ENCODE data around the gene PARK7. TPM values are rescaled to one million over a fixed set of nuclear protein-coding genes. Genes with fewer than 3 reads are reported as not detected.

PARK7 gene
- polyA plus RNA-seq, 6 donors from 2014 or later: 247 to 350 (median 302) TPM

DNA sequence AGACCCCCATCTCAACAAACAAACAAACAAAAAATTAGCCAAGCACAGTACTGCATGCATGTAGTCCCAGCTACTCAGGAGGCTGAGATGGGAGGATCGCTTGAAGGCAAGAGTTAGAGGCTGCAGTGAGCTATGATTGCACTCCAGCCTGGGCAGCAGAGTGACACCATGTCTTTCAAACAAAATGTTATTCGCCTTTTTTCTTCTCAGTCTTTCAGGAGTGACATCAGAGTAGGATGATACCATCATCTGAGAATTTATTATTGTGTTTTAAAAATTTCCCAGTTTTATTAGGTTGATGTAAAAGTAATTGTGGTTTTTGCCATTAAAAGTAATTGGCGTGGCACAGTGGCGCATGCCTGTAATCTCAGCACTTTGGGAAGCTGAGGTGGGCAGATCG, 10.8 kb downstream of the PARK7 start:
- Mint-ChIP-seq H3K36me3 (peaks cover 0 to 17% of the 10 kb centered on the region in 2 donors), H3K27me3 (no peaks in the 10 kb centered on the region), H3K4me3 (no peak overlapping the region), H3K4me1 (peaks cover under 1 to 4% (median 3%) of the 10 kb centered on the region in 3 donors), H3K9me3 (no peaks in the 10 kb centered on the region), H3K27ac (peak overlapping the region in 1 of 6 donors; percentile 14)
- no peak for DNase-seq
- no peak for ATAC-seq (ENCODE audit: low read depth in 2 of 2)

DNA sequence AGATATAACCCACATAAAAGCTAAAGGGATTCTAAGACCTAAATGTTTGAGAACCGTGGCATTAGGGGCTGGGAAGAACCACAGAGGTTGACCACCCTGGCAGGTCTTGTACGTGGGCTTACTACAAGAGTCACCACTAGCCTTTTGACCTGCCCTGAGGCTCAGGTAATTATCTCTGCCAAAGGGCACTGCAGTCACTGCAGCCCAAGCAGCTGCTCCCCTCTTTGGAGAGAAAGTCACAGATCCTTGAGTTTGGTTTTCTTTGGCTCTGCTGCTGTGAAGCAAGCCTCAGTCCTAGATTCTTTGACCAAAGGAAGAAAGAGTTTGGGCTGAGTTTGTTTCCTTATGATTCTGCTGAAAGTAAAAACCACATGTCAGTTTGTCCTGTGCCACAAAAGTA, 11.6 kb downstream of the PARK7 start:
- Mint-ChIP-seq H3K27me3 (no peaks in the 10 kb centered on the region), H3K4me3 (no peak overlapping the region), H3K9me3 (no peaks in the 10 kb centered on the region), H3K27ac (no peak overlapping the region), H3K4me1 (peaks cover 0 to 4% (median 0%) of the 10 kb centered on the region in 3 donors), H3K36me3 (peaks cover 0 to 19% of the 10 kb centered on the region in 2 donors)
- ATAC-seq (ENCODE audit: low read depth in 2 of 2) (no peak), DNase-seq (no peak)

DNA sequence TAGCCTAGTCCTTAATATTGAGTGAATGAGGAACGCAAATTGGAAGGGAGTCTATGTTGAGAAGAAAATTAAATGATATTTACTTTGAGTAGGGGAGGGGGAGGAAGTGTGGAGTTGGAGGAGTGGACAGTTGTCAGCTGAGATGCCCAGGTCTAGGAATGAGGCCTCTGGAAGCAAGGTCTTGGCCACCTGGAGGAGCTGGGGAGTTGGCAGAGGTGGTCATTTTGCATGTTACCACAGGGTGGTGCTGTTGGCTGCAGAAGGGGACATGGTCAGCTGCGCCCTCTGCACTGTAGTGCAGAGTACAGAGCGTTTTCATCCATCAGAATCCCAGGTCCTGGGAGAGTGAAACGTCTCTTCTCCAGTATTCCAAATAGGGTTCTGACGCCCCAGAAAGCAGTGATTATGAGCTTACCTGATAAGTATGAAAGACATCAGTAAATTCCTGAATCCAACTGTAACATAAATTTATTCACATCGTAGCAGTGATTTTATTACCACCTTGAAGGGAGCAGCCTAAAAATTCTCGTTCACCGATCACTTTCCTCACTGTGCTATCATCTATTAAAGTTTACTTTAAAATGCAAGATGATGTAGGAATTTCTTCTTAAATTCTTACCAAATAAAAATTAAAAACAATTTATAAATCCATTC, 13.8 kb downstream of the PARK7 start:
- Mint-ChIP-seq H3K27me3 (no peaks in the 10 kb centered on the region), H3K27ac (no peak overlapping the region), H3K36me3 (peaks cover 0 to 10% of the 10 kb centered on the region in 2 donors), H3K4me1 (peaks cover 0 to 5% (median 4%) of the 10 kb centered on the region in 3 donors), H3K4me3 (no peak overlapping the region), H3K9me3 (no peaks in the 10 kb centered on the region)
- DNase-seq: no peak
- peak; percentile 44 to 46 for ATAC-seq (ENCODE audit: low read depth in 2 of 2)

DNA sequence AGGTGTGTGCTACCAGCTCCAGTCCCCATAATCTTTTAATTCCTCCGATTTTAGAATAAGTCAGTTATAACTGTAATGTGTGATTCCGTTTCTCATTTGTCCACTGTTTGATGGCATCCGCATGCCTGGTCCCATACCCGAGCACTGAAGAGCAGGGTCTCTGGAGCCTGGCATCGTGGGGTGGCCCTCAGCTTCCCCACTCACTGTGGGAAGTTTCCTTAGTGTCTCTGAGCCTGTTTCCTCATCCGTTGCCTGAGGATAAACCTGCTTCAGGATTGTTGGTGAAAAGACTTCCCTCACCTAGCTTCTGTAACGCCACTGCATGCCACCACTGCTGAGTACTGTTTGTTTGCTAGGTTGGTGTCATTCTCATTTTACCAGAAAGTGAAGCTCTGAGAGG, 19.5 kb downstream of the PARK7 start:
- Mint-ChIP-seq H3K9me3 (no peaks in the 10 kb centered on the region), H3K4me3 (no peak overlapping the region), H3K27me3 (no peaks in the 10 kb centered on the region), H3K27ac (peak overlapping the region in 4 of 6 donors; percentile 8 to 49 (median 40)), H3K4me1 (peaks cover 5 to 13% (median 10%) of the 10 kb centered on the region in 3 donors), H3K36me3 (peaks cover 6 to 7% of the 10 kb centered on the region in 2 donors)
- ATAC-seq (ENCODE audit: low read depth in 2 of 2): no peak
- no peak for DNase-seq

DNA sequence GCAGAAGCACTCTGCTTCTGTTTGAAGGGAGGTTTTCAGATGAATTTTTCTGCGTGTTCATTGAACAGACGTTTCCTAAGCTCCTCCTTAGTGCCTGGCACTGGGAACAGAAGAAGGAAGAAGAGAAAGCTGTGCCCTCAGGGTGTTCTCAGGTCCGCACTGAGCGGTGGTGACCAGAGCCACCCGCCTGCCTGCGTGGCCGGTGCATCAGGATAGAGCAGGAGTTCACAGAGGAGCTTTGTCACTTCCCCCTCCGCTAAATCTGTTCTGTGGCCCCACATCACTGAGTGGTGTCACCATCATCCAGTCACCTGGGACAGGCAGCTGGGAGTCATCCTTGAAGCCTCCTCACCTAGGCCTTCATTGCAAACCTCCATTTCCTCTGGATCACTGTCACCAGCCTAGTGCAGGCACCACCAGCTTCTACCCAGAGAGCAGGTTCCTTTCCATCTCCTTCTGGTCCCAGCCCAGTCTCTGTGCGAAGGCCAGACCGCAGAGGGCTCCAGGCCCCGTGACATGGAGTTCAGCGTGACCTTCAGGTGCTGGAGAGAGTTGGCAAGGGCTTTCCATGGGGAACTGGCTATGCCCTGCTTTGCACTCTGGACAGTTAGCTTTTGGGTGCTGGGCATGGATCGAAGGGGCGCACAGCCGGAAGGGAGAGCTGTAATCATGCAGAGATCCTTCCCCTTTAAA, 21.7 kb downstream of the PARK7 start:
- peak overlapping the region in 2 of 6 donors; percentile 16 to 69 for H3K27ac Mint-ChIP-seq
- no peaks in the 10 kb centered on the region for H3K27me3 Mint-ChIP-seq
- peaks cover 0 to 16% of the 10 kb centered on the region in 2 donors for H3K36me3 Mint-ChIP-seq
- no peaks in the 10 kb centered on the region for H3K9me3 Mint-ChIP-seq
- H3K4me1 Mint-ChIP-seq: peaks cover 5 to 13% (median 10%) of the 10 kb centered on the region in 3 donors
- no peak for DNase-seq
- H3K4me3 Mint-ChIP-seq: no peak overlapping the region
- ATAC-seq (ENCODE audit: low read depth in 2 of 2): no peak

DNA sequence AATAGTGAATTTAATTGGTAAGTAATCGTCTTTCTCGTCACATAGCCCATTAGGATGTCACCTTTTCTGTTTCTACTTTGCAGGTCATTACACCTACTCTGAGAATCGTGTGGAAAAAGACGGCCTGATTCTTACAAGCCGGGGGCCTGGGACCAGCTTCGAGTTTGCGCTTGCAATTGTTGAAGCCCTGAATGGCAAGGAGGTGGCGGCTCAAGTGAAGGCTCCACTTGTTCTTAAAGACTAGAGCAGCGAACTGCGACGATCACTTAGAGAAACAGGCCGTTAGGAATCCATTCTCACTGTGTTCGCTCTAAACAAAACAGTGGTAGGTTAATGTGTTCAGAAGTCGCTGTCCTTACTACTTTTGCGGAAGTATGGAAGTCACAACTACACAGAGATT, 23.3 kb downstream of the PARK7 start:
- no peak overlapping the region for H3K4me3 Mint-ChIP-seq
- H3K27ac Mint-ChIP-seq: no peak overlapping the region
- ATAC-seq (ENCODE audit: low read depth in 2 of 2) (no peak), DNase-seq (no peak)
- peaks cover 0 to 18% of the 10 kb centered on the region in 2 donors for H3K36me3 Mint-ChIP-seq
- no peaks in the 10 kb centered on the region for H3K27me3 Mint-ChIP-seq
- H3K9me3 Mint-ChIP-seq: peaks cover 0 to under 1% (median 0%) of the 10 kb centered on the region in 7 donors
- peaks cover 0 to 13% (median 10%) of the 10 kb centered on the region in 3 donors for H3K4me1 Mint-ChIP-seq

DNA sequence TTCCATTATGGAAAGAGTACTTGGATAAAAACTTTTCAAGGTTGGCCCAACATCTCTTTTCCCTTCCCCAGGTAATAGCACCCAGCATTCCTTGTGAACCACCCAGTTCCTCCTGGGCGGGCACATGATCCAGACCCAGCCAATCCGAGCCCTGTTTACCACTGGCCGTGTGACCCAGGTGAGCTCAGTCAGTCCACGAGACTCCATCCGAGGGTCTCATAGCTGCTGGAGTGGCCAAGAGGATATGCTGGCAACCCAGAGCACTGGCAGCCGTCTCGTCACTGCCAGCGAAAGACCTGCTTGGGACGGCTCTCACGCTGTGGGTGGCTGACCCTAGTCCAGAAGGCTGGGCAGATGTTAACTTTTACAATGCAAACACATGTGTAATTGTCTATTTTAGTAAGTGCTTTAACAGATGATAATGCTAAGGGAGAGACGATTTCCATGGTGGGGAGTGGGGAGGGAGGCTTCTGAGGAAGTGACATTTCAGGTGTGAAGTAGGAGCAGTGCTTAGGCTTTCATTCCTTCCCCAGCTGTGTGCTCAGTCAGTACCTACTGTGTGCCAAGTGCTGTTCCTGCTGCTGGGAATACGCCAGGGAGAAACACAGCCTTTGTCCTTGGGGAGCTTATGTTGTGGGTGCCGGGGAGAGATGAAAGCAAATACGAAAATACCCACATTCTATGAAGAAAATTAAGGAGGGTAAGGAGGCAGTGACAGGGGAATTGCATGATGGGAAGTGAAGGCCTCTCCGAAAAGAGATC, 24.5 kb downstream of the PARK7 start:
- no peak for ATAC-seq (ENCODE audit: low read depth in 2 of 2)

DNA sequence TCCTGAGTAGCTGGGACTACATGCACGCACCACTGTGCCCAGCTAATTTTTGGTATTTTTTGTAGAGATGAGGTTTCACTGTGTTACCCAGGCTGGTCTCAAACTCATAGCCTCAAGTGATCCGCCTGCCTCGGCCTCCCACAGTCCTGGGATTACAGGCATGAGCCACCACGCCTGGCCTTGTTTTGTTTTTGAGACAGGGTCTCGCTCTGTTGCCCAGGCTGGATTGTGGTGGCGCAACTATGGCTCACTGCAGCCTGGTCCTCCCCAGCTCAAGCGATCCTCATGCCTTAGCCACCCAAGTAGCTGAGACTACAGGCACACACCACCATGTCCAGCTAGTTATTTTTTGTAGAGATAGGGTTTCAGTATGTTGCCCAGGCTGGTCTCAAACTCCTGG, 26.0 kb downstream of the PARK7 start:
- Mint-ChIP-seq H3K4me1 (peaks cover 0 to 14% (median 12%) of the 10 kb centered on the region in 3 donors), H3K9me3 (peaks cover 0 to 5% (median 0%) of the 10 kb centered on the region in 7 donors), H3K36me3 (peaks cover 7 to 28% of the 10 kb centered on the region in 2 donors), H3K27ac (no peak overlapping the region), H3K4me3 (peak overlapping the region in 1 of 8 donors; percentile 63), H3K27me3 (no peaks in the 10 kb centered on the region)
- DNase-seq (no peak), ATAC-seq (ENCODE audit: low read depth in 2 of 2) (no peak)

More for the DNA sequence above, 24.5 kb downstream of the PARK7 start:
- H3K27me3 Mint-ChIP-seq: no peaks in the 10 kb centered on the region
- no peak overlapping the region for H3K4me3 Mint-ChIP-seq
- H3K9me3 Mint-ChIP-seq: peaks cover 0 to 5% (median 0%) of the 10 kb centered on the region in 7 donors
- H3K27ac Mint-ChIP-seq: peak overlapping the region in 3 of 6 donors; percentile 24 to 75 (median 42)
- H3K4me1 Mint-ChIP-seq: peaks cover 0 to 19% (median 16%) of the 10 kb centered on the region in 3 donors
- no peak for DNase-seq
- H3K36me3 Mint-ChIP-seq: peaks cover 7 to 28% of the 10 kb centered on the region in 2 donors

DNA sequence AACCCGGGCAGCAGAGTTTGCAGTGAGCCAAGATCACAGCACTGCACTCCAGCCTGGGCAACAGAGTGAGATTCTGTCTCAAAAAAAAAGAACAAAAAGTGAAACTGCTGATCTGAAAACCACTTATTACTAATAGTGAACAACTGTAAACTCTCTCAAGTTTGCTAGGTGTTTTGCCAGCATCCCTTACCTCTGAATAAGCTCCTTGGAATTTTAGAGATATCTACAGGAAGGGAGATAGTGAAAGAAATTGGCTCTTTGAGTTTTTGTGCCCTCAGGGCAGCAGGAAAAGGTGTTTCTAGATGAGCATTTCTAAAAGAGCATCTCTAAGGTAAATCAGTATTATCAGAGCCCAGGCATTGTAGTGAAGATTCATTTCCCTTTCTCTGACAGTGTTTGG, 27.1 kb downstream of the PARK7 start:
- peak overlapping the region in 1 of 6 donors; percentile 7 for H3K27ac Mint-ChIP-seq

DNA sequence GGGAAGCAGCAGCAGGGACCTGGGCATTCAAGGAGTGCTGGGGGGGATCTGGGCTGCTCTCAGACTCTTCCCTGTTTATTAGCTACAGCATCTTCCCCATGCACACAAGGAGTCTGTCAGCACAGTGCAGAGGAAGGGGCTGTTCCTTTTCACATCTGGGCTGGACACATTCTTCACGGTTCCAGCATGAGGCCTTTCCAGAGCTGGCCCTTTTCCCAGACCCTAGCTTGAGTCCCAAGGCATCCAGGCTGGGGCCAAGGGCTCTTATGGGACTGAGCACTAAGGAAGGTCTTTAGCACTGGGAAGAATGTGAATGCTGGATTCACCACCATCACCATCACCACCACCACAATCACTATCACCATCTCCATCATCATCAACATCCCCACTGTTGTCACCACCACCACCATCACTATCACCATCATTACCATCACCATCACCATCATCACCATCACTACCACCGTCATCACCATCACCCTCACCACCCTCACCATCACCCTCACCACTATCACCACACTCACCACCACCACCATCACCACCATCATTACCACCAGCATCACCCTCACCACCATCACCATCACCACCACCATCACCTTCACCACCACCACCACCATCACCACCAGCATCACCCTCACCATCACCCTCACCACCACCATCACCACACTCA, 28.4 kb downstream of the PARK7 start:
- DNase-seq (no peak), ATAC-seq (ENCODE audit: low read depth in 2 of 2) (no peak)
- Mint-ChIP-seq H3K4me3 (peak overlapping the region in 1 of 8 donors; percentile 8), H3K4me1 (peaks cover 3 to 16% (median 14%) of the 10 kb centered on the region in 3 donors), H3K9me3 (peaks cover 0 to 5% (median 0%) of the 10 kb centered on the region in 7 donors), H3K27ac (peak overlapping the region in 3 of 6 donors; percentile 1 to 58 (median 32)), H3K27me3 (no peaks in the 10 kb centered on the region), H3K36me3 (peaks cover 7 to 23% of the 10 kb centered on the region in 2 donors)

More for the DNA sequence above, 27.1 kb downstream of the PARK7 start:
- Mint-ChIP-seq H3K27me3 (no peaks in the 10 kb centered on the region), H3K4me1 (peaks cover 4 to 16% (median 7%) of the 10 kb centered on the region in 3 donors), H3K4me3 (no peak overlapping the region), H3K9me3 (peaks cover 0 to 5% (median 0%) of the 10 kb centered on the region in 7 donors), H3K36me3 (peaks cover 7 to 27% of the 10 kb centered on the region in 2 donors)
- ATAC-seq (ENCODE audit: low read depth in 2 of 2): no peak
- no peak for DNase-seq

DNA sequence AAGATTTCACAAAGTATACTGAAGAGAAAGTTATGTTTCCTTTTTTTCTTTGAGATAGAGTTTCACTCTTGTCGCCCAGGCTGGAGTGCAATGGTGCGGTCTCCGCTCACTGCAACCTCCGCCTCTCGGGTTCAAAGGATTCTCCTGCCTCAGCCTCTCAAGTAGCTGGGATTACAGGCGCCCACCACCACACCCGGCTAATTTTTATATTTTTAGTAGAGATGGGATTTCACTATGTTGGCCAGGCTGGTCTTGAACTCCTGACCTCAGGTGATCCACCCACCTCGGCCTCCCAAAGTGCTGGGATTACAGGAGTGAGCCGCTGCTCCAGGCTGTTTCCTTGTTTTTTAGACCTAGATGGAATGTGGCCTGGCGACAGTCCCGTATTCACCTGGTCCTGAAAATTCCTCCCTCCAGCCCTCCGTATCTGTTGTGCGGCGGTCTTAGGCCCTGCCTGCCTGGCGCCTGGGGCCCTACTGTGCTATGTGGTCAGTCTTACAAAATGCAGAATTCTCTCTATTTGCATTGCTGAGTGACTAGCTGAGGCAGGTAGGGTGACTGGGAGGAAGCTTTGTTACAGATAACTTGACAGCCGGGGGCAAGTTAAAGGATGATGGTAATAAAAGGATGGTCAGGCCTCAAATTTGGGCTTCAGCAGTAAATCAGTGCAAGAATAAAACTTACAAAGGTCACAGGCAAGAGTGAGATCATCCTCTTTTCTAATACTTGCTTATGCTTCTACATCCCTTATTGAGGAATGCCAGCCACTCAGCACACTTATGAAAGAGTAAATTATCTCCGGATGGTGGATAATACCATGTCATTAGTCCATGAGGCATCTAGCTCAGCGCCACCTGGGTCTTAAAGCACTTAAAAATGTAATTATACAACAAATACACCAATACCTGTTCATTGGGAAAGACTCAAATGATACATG, 30.3 kb downstream of the PARK7 start:
- Mint-ChIP-seq H3K36me3 (peaks cover 7 to 14% of the 10 kb centered on the region in 2 donors), H3K27ac (no peak overlapping the region), H3K4me1 (peaks cover 3 to 16% (median 14%) of the 10 kb centered on the region in 3 donors), H3K9me3 (peaks cover 0 to 5% (median 0%) of the 10 kb centered on the region in 7 donors), H3K27me3 (no peaks in the 10 kb centered on the region), H3K4me3 (no peak overlapping the region)
- ATAC-seq (ENCODE audit: low read depth in 2 of 2): no peak
- no peak for DNase-seq

DNA sequence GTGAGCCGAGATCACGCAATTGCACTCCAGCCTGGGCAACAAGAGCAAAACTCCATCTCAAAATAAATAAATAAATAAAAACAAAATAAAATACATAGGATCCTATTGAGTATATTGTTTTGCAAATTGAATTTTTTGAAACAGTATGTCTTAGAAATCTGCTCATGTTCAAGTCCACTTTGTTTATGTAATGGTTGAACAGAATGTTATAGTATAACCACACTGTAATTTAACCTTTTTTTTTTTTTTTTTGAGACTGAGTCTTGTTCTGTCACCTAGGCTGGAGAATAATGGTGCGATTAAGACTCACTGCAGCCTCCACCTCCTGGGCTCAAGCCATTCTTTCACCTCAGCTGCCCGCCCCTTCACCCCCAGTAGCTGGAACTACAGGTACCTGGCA, 31.4 kb downstream of the PARK7 start:
- Mint-ChIP-seq H3K9me3 (peaks cover 0 to 5% (median 0%) of the 10 kb centered on the region in 7 donors), H3K4me1 (peaks cover 3 to 16% (median 14%) of the 10 kb centered on the region in 3 donors), H3K4me3 (no peak overlapping the region), H3K27ac (peak overlapping the region in 1 of 6 donors; percentile 15), H3K36me3 (peaks cover 7 to 13% of the 10 kb centered on the region in 2 donors), H3K27me3 (no peaks in the 10 kb centered on the region)
- DNase-seq (no peak), ATAC-seq (ENCODE audit: low read depth in 2 of 2) (no peak)
